NCI-H2171 treated with DMSO at 0.1 percent for 48 hours (cell line): ENCODE results near the gene LIX1L.
"Not testable (repeated sequence)": the region's sequence is repeated elsewhere in the genome, so short reads cannot be mapped to it uniquely, and the experiment has no call there.

Source experiments
- DNase-seq: peaks from one replicate; lab custom pipeline; 2025; lab: John Stamatoyannopoulos, UW

The LIX1L gene

GRCh38 chr1:145936247-145936646 lies 21.6 kb downstream of the LIX1L start:
- DNase-seq = no peak

- DNase-seq = no peak
Measured at GRCh38 chr1:145935708-145936107, 22.1 kb downstream of the LIX1L start.

GRCh38 chr1:145932522-145933009 lies 25.3 kb downstream of the LIX1L start:
- DNase-seq = not testable (repeated sequence)

- no peak for DNase-seq
Measured at GRCh38 chr1:145927916-145928643, 29.7 kb downstream of the LIX1L start.

GRCh38 chr1:145927063-145927886 lies 30.5 kb downstream of the LIX1L start, which contains the start of gene RBM8A:
Gene RBM8A (minus strand): TSS chr1:145927484. CDS start chr1:145927426, 58 bp downstream.
- DNase-seq = peak; percentile 100

- no peak for DNase-seq
Measured at GRCh38 chr1:145926686-145927062, 31.1 kb downstream of the LIX1L start.

- no peak for DNase-seq
Measured at GRCh38 chr1:145922266-145922665, 35.6 kb downstream of the LIX1L start.

GRCh38 chr1:145920297-145920696 lies 37.5 kb downstream of the LIX1L start:
- DNase-seq = not testable (repeated sequence)

- no peak for DNase-seq
Measured at GRCh38 chr1:145918992-145919939, 38.6 kb downstream of the LIX1L start.

- DNase-seq = peak; percentile 92
Measured at GRCh38 chr1:145918144-145918991, 39.4 kb downstream of the LIX1L start, which contains the start of gene PEX11B. Gene PEX11B (minus strand): TSS chr1:145918717. CDS start chr1:145918688, 29 bp downstream.

- no peak for DNase-seq
Measured at GRCh38 chr1:145917595-145917994, 40.2 kb downstream of the LIX1L start.

- no peak for DNase-seq
Measured at GRCh38 chr1:145916745-145917144, 41.1 kb downstream of the LIX1L start.

- DNase-seq = no peak
Measured at GRCh38 chr1:145912128-145912641, 45.6 kb downstream of the LIX1L start.

GRCh38 chr1:145908653-145909052 lies 49.2 kb downstream of the LIX1L start:
- no peak for DNase-seq

- peak; percentile 17 for DNase-seq
Measured at GRCh38 chr1:145906954-145907753, 50.7 kb downstream of the LIX1L start.

GRCh38 chr1:145901312-145902021 lies 56.4 kb downstream of the LIX1L start:
- no peak for DNase-seq

GRCh38 chr1:145898756-145899155 lies 59.1 kb downstream of the LIX1L start:
- no peak for DNase-seq

- no peak for DNase-seq
Measured at GRCh38 chr1:145897969-145898368, 59.8 kb downstream of the LIX1L start.

- no peak for DNase-seq
Measured at GRCh38 chr1:145895471-145895870, 62.3 kb downstream of the LIX1L start.
